Breast epithelium (tissue), 4 donors: ENCODE data around the gene ELOVL6. TPM values are rescaled to one million over a fixed set of nuclear protein-coding genes. Genes with fewer than 3 reads are reported as not detected.

Source experiments
- DNase-seq, 2 donors: peaks; one replicate each; pipeline ENCODE4 v3.0.0-alpha.2; 2019; ENCODE audit warnings: low spot score in 2 of 2
- H3K27ac ChIP-seq, 2 donors: fragments of 200-600 bp; sonication (generic) in 1 of 2; one replicate each; pipeline ENCODE4 v1.5.1; 2016 to 2019; ENCODE audit warnings: mild to moderate bottlenecking in 1 of 2
- H3K27me3 ChIP-seq, 2 donors: fragments of 200-600 bp; sonication (generic) in 1 of 2; one replicate each; pipeline versions ENCODE4 v1.5.1 to v1.6.0; 2017 to 2019; ENCODE audit warnings: control low read depth in 1 of 2, mild to moderate bottlenecking in 1 of 2
- H3K36me3 ChIP-seq: fragments of 200-600 bp; one replicate; pipeline ENCODE4 v1.5.1; 2019
- H3K4me1 ChIP-seq, 2 donors: fragments of 200-600 bp; sonication (generic); one replicate each; pipeline ENCODE4 v1.5.1; 2016 to 2019; ENCODE audit warnings: control low read depth in 1 of 2
- H3K4me3 ChIP-seq, 3 donors: fragments of 200-600 bp; sonication (generic); 1 replicate in 2 of 3; 2 replicates in 1 of 3; pipeline ENCODE4 v1.5.1; 2016 to 2019; ENCODE audit warnings: mild to moderate bottlenecking in 3 of 3, moderate library complexity in 2 of 3
- H3K9me3 ChIP-seq, 2 donors: fragments of 200-600 bp; sonication (generic) in 1 of 2; one replicate each; pipeline ENCODE4 v1.5.1; 2016 to 2019; ENCODE audit warnings: control low read depth in 1 of 2
- POLR2A ChIP-seq: fragments of 450-650 bp; IDR thresholded peaks from one replicate; pipeline ENCODE4 v1.6.1; 2016; ENCODE audit warnings: antibody characterized with exemption, mild to moderate bottlenecking, moderate library complexity
- POLR2AphosphoS5 ChIP-seq, 3 donors: sonication (generic); formaldehyde crosslinking; IDR thresholded peaks; one replicate each; pipeline ENCODE4 v1.6.1; 2017; ENCODE audit warnings: antibody characterized with exemption in 3 of 3
- intact Hi-C: fragments of 100-400 bp; cut with DNase I; formaldehyde crosslinking; loops from one replicate; pipeline ENCODE4 v1.15.1; 2023; ENCODE audit warnings: low total_unique reads
- total RNA-seq, 3 donors: library from RNA; depleted of rRNA; stranded (reverse); fragments of >200 nt; gene quantifications; one replicate each; pipeline ENCODE4 v1.1.0, GENCODE V29; 2016
- TF ChIP-seq, protein P1 (sequence below), 3 donors: fragments of 450-650 bp; IDR thresholded peaks; one replicate each; pipeline ENCODE4 v1.5.1; 2016 to 2017; ENCODE audit warnings: antibody characterized with exemption in 3 of 3, mild to moderate bottlenecking in 3 of 3, moderate library complexity in 3 of 3

The ELOVL6 gene
- total RNA-seq, 3 donors from 2014 or later: 2.2 to 5.6 (median 4.1) TPM

DNA sequence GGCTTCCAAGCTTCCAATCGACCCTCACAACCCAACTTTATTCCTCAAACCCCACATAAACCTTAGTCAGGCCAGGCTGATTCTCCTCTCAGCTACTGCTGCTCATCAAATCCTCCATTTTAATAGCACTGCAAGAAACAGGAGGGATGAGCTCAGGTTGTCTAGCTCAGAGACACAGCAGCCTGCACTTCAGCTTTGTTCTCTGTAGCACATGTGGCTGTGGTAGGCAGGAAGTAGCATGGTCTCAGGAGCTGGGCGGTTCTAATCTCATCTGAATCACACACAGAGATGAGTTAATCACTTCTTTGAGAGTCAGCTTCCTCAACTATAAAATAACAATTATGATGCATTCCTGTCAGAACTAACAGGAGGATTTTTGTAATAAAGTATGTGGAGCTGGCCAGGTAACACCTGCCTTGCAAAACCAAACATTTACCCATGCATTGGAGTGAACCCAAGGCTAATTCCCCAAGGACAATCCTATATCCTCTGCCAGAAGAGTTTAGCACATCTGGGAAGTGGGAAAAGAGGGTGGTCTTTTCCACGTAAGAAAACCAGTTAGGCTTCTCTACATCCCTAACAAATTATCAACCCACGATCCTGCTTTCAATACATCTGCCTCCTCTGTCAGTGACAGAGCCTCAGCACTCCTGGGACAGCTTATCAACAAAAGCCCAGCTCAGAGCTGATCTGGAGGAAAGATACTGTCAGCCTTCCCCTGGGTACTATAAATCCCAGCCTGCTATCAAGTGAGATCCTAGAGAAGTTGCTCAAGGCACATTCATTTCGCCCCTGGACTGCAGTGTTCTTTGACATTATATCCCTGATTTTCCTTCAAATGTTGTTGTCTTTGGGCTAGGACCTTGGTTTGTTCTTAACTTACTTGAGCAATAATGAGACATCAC lies 32.8 kb downstream of the ELOVL6 start:
- Histone ChIP-seq H3K9me3 (no peaks in the 10 kb centered on the region), H3K4me3 (no peak overlapping the region), H3K27me3 (no peaks in the 10 kb centered on the region), H3K36me3 (no peaks in the 10 kb centered on the region), H3K4me1 (no peaks in the 10 kb centered on the region), H3K27ac (no peak overlapping the region)
- intact Hi-C loops: no loop called here
- DNase-seq: no peak
- no peak for TF ChIP-seq POLR2AphosphoS5 (IDR thresholded peaks at IDR 0.05)
- TF ChIP-seq POLR2A: no peak
- TF ChIP-seq, protein P1, sequence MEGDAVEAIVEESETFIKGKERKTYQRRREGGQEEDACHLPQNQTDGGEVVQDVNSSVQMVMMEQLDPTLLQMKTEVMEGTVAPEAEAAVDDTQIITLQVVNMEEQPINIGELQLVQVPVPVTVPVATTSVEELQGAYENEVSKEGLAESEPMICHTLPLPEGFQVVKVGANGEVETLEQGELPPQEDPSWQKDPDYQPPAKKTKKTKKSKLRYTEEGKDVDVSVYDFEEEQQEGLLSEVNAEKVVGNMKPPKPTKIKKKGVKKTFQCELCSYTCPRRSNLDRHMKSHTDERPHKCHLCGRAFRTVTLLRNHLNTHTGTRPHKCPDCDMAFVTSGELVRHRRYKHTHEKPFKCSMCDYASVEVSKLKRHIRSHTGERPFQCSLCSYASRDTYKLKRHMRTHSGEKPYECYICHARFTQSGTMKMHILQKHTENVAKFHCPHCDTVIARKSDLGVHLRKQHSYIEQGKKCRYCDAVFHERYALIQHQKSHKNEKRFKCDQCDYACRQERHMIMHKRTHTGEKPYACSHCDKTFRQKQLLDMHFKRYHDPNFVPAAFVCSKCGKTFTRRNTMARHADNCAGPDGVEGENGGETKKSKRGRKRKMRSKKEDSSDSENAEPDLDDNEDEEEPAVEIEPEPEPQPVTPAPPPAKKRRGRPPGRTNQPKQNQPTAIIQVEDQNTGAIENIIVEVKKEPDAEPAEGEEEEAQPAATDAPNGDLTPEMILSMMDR (IDR thresholded peaks at IDR 0.05): no peak

DNA sequence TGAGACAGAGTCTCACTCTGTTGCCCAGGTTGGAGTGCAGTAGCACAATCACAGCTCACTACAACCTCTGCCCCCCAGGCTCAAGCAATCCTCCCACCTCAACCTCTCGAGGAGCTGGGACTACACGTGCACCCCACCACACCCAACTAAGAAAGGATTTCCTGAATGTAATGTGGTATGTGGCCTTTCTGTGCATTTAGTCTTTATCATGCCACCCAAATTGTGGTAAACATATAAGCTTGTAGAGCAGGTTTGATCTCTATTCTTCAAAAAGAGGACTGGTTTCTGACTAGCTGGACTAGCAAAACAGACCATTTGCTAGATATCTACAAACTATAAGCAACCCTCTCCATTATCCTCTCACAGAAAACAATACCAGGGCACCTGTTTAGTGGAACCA lies 33.6 kb downstream of the ELOVL6 start:
- Histone ChIP-seq H3K4me1 (no peaks in the 10 kb centered on the region), H3K27ac (no peak overlapping the region), H3K27me3 (no peaks in the 10 kb centered on the region), H3K9me3 (no peaks in the 10 kb centered on the region), H3K36me3 (no peaks in the 10 kb centered on the region), H3K4me3 (no peak overlapping the region)
- intact Hi-C loops: no loop called here
- no peak for DNase-seq
- no peak for TF ChIP-seq POLR2A
- TF ChIP-seq, protein P1 (IDR thresholded peaks at IDR 0.05): no peak
- TF ChIP-seq POLR2AphosphoS5 (IDR thresholded peaks at IDR 0.05): no peak

DNA sequence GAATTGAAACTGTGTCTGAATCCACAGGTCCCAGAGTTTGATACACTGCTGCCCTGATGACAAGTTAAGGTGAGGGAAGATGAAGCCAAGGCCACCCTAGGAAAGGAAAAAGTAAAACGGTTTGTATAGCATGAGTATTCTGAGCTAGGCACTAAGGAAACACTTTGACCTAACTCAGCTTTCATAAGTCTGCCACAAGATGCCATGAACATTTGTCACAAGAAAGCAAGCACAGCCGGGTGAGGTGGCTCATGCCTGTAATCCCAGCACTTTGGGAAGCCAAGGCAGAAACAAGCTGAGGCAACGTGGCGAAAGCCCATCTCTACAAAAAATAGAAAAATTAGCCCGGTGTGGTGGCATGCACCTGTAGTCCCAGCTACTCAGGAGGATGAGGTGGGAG lies 34.2 kb downstream of the ELOVL6 start:
- Histone ChIP-seq H3K27ac (no peak overlapping the region), H3K4me1 (no peaks in the 10 kb centered on the region), H3K27me3 (no peaks in the 10 kb centered on the region), H3K36me3 (no peaks in the 10 kb centered on the region), H3K4me3 (no peak overlapping the region), H3K9me3 (no peaks in the 10 kb centered on the region)
- no peak for TF ChIP-seq POLR2AphosphoS5 (IDR thresholded peaks at IDR 0.05)
- TF ChIP-seq, protein P1 (IDR thresholded peaks at IDR 0.05): no peak
- no peak for TF ChIP-seq POLR2A
- DNase-seq: no peak
- intact Hi-C loops: no loop called here

DNA sequence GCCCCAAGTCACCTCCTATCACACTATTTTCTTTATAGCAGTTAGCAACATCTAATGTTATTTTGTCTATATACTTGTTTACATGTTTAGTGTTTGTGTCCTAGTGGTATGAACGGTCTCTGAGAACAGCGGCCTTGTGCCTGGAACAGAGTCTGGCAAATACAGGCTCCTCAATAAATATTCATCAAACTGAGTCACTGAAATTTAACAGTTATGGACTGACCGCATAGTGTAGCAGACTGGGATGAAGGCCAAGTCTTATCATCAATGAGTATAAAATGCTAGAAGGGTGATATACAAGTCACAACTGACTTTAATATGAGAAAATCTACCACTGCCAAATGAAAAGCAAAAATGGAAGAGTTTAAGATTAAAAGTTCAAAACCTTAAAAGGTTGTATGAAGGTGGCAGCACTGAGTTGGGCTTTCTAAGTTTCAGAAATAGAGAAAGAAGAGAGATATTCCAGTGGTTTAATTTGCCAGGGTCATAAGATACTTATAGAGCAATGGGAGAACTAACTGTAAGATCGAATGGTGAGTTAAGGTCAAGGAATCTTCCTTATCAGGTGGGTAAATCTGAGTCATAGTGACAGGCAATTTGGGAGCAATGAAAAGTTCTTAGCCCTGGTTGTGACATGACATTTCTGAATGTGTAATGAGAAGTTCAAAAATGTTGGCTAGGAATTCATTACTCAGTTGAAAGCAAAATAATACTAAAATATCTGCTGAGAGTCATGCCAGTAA lies 34.9 kb downstream of the ELOVL6 start:
- H3K9me3 ChIP-seq: no peaks in the 10 kb centered on the region
- intact Hi-C loops: no loop called here
- no peak for DNase-seq
- no peaks in the 10 kb centered on the region for H3K4me1 ChIP-seq
- TF ChIP-seq POLR2AphosphoS5 (IDR thresholded peaks at IDR 0.05): no peak
- TF ChIP-seq, protein P1 (IDR thresholded peaks at IDR 0.05): no peak
- no peak for TF ChIP-seq POLR2A
- no peak overlapping the region for H3K4me3 ChIP-seq
- H3K27me3 ChIP-seq: no peaks in the 10 kb centered on the region
- H3K36me3 ChIP-seq: no peaks in the 10 kb centered on the region
- no peak overlapping the region for H3K27ac ChIP-seq

DNA sequence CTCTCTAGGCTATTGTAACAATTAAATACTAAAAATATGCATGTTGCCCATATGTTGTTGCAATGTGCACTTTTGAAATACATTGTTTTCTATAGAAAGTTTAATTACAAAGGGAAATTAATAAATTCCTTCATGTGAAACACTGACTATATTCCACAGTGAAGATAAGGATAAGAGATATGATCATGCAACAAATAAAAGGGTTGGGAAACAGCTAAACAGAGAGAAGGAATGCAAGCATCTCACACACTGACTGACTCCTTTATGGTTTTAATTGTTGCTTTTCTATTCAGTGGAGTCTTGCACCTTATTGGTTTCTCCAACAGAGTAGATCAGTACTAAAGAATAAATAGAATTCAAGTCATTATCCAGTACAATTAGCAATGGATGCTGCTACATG lies 37.8 kb downstream of the ELOVL6 start:
- H3K27ac ChIP-seq: no peak overlapping the region
- H3K9me3 ChIP-seq: no peaks in the 10 kb centered on the region
- H3K27me3 ChIP-seq: no peaks in the 10 kb centered on the region
- H3K36me3 ChIP-seq: no peaks in the 10 kb centered on the region
- no peaks in the 10 kb centered on the region for H3K4me1 ChIP-seq
- TF ChIP-seq, protein P1 (IDR thresholded peaks at IDR 0.05): no peak
- TF ChIP-seq POLR2AphosphoS5 (IDR thresholded peaks at IDR 0.05) (no peak), POLR2A (no peak)
- intact Hi-C loops: no loop called here
- DNase-seq: no peak
- no peak overlapping the region for H3K4me3 ChIP-seq
